ENCODE measurements around the gene CNTN1.

The CNTN1 gene

GRCh38 chr12:40768125-40768864, 76.1 kb downstream of the CNTN1 start:
- DNase-seq (ENCODE audit: low read depth, low spot score) = no peak

GRCh38 chr12:40769846-40770245, 77.6 kb downstream of the CNTN1 start:
- DNase-seq (ENCODE audit: low read depth, low spot score) = no peak

GRCh38 chr12:40770781-40771180, 78.5 kb downstream of the CNTN1 start:
- no peak for DNase-seq (ENCODE audit: low read depth, low spot score)

- DNase-seq (ENCODE audit: low read depth, low spot score) = no peak
These were observed 83.4 kb downstream of the CNTN1 start for GRCh38 chr12:40775661-40776060.

- DNase-seq (ENCODE audit: low read depth, low spot score) = no peak
These were observed 91.9 kb downstream of the CNTN1 start for GRCh38 chr12:40784102-40784501.

GRCh38 chr12:40788276-40788675, 96.0 kb downstream of the CNTN1 start:
- DNase-seq (ENCODE audit: low read depth, low spot score) = no peak

- no peak for DNase-seq (ENCODE audit: low read depth, low spot score)
These were observed 100.7 kb downstream of the CNTN1 start for GRCh38 chr12:40792792-40793386.

GRCh38 chr12:40793471-40793870, 101.2 kb downstream of the CNTN1 start:
- DNase-seq (ENCODE audit: low read depth, low spot score) = no peak

GRCh38 chr12:40794087-40794486, 101.8 kb downstream of the CNTN1 start:
- DNase-seq (ENCODE audit: low read depth, low spot score) = no peak

GRCh38 chr12:40801082-40801481, 108.8 kb downstream of the CNTN1 start:
- no peak for DNase-seq (ENCODE audit: low read depth, low spot score)

- DNase-seq (ENCODE audit: low read depth, low spot score) = no peak
These were observed 109.6 kb downstream of the CNTN1 start for GRCh38 chr12:40801861-40802260.

GRCh38 chr12:40802656-40803055, 110.4 kb downstream of the CNTN1 start:
- no peak for DNase-seq (ENCODE audit: low read depth, low spot score)

- peak; percentile 59 for DNase-seq (ENCODE audit: low read depth, low spot score)
These were observed 127.3 kb downstream of the CNTN1 start for GRCh38 chr12:40819436-40820108.

- DNase-seq (ENCODE audit: low read depth, low spot score) = no peak
These were observed 128.7 kb downstream of the CNTN1 start for GRCh38 chr12:40820794-40821484.

GRCh38 chr12:40825156-40825555, 132.9 kb downstream of the CNTN1 start:
- no peak for DNase-seq (ENCODE audit: low read depth, low spot score)

- no peak for DNase-seq (ENCODE audit: low read depth, low spot score)
These were observed 135.7 kb downstream of the CNTN1 start for GRCh38 chr12:40827683-40828592.

- no peak for DNase-seq (ENCODE audit: low read depth, low spot score)
These were observed 136.4 kb downstream of the CNTN1 start for GRCh38 chr12:40828593-40828990.

GRCh38 chr12:40829738-40830144, 137.5 kb downstream of the CNTN1 start:
- DNase-seq (ENCODE audit: low read depth, low spot score) = no peak

GRCh38 chr12:40831916-40832315, 139.7 kb downstream of the CNTN1 start:
- no peak for DNase-seq (ENCODE audit: low read depth, low spot score)

- no peak for DNase-seq (ENCODE audit: low read depth, low spot score)
These were observed 140.4 kb downstream of the CNTN1 start for GRCh38 chr12:40832668-40833067.

GRCh38 chr12:40833818-40834217, 141.6 kb downstream of the CNTN1 start:
- DNase-seq (ENCODE audit: low read depth, low spot score) = no peak

Data from iPS DF 19.7 (cell line).